NCI-H187 (cell line): Measurements from ENCODE around the gene UBAC2.
A peak's percentile ranks its signal among the peaks of the same experiment; 100 is the strongest.
"Not testable (repeated sequence)": the region's sequence is repeated elsewhere in the genome, so short reads cannot be mapped to it uniquely, and the experiment has no call there.

Source experiments
- DNase-seq, 2 experiments: peaks; one replicate each; lab custom pipeline; 2025; lab: John Stamatoyannopoulos, UW

The UBAC2 gene

DNA sequence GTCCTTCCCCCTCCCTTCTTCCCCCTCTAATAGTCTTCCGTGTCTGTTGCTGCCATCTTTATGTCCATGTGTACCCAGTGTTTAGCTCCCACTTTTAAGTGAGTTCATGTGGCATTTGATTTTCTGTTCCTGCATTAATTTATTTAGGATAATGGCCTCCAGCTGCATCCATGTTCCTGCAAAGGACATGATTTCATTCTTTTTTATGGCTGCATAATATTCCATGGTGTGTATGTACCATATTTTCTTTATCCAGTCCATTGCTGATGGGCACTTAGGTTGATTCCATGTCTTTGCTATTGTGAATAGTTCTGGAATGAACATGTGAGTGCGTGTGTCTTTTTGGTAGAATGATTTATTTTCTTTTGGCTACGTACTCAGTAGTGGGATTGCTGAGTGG lies 48.5 kb downstream of the UBAC2 start:
- not testable (repeated sequence) for DNase-seq

GRCh38 chr13:99249606-99250005 lies 49.0 kb downstream of the UBAC2 start:
- DNase-seq = not testable (repeated sequence)

DNA sequence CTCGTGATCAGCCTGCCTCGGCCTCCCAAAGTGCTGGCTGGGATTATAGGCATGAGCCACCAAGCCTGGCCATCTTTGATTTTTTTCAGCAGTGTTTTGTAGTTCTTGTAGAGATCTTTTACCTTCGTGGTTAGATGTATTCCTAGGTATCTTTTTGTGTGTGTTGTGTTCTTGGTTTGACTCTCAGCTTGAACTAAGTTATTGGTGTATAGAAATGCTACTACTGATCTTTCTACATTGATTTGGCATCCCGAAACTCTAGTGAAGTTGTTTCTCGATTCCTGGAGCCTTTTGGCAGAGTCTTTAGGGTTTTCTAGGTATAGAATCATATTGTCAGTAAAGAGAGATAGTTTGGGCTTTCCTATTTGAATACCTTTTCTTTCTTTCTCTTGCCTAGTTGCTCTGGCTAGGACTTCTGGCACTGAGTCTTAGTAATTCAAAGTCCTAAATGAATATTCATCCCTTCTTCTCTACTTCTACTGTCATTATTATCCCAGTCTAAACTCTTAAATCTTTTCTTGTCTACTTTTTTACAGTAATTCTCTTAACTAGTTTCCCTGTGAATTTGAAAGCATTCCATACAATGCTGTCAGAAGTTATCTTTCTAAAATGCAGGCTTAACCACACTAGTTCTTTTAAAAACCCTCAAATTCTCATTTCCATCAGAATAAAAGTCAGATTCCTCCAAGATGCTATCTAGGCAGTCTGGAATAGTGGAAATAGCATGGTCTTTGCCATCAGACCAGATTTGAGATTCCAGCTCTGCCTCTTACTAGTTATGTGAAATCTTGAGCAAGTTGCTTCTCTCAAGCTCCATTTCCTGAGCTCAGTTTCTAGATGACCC lies 50.5 kb downstream of the UBAC2 start:
- no peak for DNase-seq

DNA sequence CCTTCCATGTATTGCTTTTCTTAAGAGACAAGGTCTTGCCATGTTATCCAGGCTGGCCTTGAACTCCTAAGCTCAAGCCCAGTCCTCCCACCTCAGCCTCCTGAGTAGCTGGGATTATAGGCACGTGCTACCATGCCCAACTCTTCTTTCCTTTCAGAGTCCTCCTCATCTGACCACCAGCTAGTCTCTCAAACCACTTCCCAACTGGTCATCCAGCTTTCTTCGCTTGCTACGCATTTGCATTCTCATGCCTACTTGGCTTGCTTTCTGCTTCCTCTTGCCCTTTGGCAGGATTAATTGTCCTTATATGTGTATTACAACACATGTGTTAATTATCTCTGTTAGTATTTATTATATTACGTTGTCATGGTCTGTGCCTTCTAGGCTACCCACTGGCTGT lies 51.3 kb downstream of the UBAC2 start:
- DNase-seq = no peak

DNA sequence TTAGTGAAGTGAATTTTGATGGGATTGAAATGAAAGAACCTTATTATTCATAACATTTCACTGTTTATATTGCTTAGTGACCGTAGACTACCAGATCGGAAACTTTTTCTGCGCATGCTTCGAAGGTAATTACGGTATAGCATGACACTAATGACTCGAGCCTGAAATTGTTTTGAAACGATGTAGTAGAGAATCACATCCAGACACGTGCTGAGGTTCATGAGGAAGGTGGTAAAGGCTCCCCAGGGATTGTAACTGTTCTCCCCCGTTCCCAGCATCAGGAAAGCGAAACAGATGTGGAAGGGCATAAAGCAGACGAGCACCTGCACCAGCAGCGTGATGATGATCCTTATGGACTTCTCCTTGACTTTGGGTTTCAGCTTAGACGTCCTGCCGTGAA lies 54.2 kb downstream of the UBAC2 start:
- no peak for DNase-seq

- no peak for DNase-seq
These were observed 54.6 kb downstream of the UBAC2 start for GRCh38 chr13:99255271-99255670.

GRCh38 chr13:99256283-99256682 lies 55.6 kb downstream of the UBAC2 start:
- DNase-seq = no peak

DNA sequence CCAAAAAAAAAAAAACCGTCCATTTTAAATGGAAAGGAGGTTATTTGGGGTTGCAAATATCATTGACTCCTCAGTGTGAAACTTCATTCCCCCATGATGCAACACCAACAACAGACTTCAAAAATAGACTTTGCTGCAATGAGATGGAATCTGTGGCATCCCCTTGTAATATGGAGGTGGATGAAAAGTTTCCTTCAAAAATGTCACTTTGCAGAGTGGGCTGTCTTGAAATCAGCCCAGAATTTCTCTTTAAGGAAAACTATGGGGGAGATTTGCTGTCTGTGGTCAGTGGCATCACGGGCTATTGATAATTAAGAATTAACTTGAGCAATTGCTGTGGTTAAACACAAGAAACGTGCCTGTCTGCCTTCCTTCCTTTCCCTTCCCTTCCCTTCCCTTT lies 56.1 kb downstream of the UBAC2 start:
- DNase-seq = no peak

- no peak for DNase-seq
These were observed 56.6 kb downstream of the UBAC2 start for GRCh38 chr13:99257291-99257690.

GRCh38 chr13:99258210-99258860 lies 57.7 kb downstream of the UBAC2 start, which contains the start of gene GPR18:
Gene GPR18 (minus strand): TSS chr13:99258379. CDS start chr13:99255872, 2,507 bp downstream.
- no peak for DNase-seq

- DNase-seq = no peak
These were observed 58.3 kb downstream of the UBAC2 start for GRCh38 chr13:99258946-99259345.

- DNase-seq = no peak
These were observed 59.6 kb downstream of the UBAC2 start for GRCh38 chr13:99260216-99260615.

DNA sequence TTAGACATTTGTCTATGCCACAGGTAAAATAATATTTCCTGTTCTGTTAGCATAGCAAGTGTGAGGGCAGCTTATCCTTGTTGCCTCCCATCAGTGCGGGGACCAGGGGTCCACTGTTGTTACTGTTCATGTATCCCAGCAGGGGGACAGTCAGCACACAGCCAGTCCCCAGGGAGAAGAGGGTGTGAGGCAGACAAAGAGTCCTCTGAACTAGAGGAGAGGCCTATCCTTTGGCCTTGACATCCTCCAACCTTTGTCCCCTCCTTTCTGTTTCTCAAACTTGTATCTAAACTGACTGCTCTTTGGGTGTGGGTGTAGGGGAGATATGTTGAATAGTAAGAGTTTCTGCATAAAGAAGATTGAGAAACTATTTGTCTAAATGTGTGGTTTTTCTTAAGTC lies 60.4 kb downstream of the UBAC2 start:
- DNase-seq = no peak

DNA sequence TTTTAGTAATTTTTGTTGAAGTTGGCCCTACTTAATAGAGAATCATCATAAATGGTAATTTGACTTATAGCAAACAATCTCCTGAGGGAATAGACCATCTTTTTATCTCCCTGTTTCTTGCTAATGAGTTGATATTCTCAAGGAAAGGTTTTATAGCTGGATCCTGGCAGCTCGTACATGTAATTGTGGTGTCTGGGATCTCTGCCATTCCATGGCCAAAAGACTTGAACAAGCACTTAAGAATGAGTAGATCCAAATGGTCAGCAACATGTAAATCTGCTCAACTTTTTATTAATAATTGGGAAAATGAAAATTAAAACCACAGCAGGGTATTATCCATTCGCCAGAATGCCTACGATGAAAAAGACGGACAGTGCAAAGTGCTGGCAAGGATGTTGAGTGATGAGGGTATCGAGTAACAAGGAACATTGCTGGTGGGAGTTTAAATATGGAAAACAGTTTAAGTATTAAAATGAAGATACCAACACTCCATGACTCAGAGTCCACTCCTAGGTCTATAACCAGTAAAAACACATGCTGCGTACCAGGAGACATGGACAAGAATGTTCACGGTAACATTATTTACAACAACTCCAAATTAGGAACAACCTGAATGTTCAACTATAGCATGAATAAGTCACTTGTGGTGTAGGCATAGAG lies 62.6 kb downstream of the UBAC2 start:
- DNase-seq = no peak

DNA sequence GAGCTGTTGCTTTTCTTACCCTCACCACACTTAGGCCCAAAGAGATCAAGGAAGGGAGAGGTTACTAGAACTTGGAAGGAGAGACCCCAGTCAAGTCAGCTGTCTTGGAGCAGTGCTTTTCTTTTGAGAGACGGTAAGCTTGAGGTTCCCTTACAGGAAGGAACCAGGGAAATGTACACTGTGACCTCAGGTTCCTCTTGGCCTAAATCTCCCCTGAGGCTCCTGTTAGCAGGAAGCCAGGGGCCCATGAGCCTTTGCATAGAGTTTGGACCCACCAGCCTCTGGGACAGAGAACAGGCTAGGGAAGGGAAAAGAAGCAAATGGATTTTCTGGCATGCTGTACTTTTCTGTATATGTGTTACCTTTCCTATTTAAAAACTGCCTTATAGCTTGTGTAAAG lies 63.4 kb downstream of the UBAC2 start:
- no peak for DNase-seq

DNA sequence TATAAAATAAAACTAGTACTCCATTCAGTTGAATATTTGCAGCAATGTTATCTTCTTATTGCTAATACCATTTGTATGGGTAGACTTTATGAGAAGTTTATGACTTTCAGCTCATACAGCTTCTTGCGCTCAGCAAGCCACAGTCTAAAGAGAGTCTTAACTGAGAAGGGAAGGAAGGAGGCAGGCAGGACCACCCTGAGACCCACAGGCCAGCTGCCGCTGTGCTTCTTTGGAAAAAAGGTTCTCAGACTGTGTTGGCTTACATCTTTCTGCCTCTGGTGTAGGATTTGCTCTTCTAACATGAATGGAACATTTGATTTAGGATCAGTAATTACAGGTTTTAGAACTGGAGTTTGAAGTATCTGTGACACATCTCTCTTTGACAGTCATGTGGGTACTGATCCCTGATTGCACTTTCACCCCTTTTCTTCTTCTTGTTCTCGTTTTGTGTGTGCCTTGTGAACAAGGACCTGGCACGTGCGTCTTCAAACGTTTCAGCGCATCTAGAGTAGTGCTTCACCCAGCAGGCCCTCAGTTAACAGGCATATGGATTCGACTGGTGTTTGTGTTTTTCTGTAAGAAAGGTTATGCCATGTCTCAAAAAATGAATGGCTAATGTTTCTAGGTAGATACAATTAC lies 64.6 kb downstream of the UBAC2 start:
- no peak for DNase-seq

GRCh38 chr13:99265821-99266426 lies 65.3 kb downstream of the UBAC2 start:
- DNase-seq = peak in 1 of 2 experiments; percentile 27

DNA sequence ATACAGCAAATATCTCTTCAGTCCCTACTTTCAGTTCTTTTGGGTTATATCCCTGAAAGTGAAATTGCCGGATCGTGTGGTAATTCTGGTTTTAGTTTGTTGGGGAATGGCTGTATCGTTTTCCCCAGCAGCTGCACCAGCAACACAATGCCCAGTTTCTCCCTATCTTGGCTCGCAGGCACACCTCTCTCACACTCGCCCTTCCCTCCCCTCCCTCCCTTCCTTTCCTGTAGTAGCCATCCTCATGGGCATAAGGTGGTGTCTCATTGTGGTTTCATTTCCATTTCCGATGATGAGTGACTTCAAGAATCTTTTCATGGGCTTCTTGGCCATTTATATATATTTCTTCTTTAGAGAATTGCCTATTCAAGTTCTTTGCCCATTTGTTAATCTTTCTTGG lies 66.2 kb downstream of the UBAC2 start:
- DNase-seq = no peak

DNA sequence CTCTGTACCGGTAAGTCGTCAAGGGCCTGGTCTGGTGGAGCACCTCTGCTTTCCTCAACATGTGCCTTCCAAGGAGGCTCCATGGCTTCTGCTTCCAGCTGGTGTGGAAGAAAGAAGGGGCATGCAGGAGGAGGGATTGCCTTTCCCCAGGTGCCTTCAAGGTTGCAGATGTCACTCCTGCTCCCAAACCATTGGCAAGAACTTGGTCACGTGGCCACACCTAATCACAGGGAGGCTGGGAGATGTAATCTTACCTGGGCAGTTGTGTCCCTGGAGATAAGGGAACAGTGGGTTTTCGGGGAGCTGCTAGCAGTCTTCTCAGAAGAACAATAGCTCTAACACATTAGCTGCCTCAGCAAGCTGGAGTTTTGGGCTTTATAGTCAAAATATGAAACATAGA lies 67.3 kb downstream of the UBAC2 start:
- no peak for DNase-seq

DNA sequence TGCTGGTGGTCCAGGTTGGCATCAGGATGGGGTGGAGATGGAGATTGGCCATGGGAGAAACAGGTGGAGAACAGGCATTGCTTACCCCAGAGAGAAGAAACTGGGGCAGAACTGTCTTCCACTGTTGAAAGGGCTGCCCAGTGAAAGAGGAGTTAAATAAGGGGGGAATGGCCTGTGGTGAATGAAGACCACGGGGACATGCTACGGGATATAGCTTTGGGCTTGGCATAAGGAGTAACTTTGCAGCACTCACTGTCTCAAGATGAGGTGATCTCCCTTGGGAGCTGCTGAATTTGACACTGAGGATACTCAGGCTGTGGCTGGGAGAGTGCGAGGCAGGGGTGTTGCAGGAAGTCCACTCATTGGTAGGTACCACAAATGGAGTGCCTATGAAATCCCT lies 68.2 kb downstream of the UBAC2 start:
- no peak for DNase-seq

- no peak for DNase-seq
These were observed 69.1 kb downstream of the UBAC2 start for GRCh38 chr13:99269627-99270241.

DNA sequence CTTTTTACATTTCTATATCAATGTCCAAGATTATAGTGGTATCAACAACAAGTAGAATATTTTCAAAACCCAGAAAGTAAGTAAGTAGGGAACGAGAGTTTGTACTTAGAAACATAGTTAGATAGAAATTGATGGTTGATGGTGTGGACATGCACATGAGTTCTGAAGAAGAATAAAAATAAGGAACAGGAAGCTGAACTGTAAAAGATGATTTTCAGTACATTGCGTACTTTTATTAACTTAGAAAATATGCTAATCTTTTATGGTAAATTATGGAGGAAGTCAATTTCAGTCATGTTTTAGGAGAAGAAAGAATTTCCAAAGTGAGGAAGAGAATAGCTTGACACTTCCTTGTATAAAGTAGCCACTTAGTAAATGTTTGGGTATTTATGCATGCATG lies 69.9 kb downstream of the UBAC2 start:
- DNase-seq = no peak
